ENCODE measurements around the gene TRIM65.

- TF ChIP-seq PKNOX1 (IDR thresholded peaks at IDR 0.05) (no peak), FOXM1 (IDR thresholded peaks at IDR 0.05; ENCODE audit: borderline replicate concordance) (no peak), TARDBP (IDR thresholded peaks at IDR 0.05) (no peak), SUZ12 (IDR thresholded peaks at IDR 0.05) (no peak), HDGF (IDR thresholded peaks at IDR 0.05; ENCODE audit: borderline replicate concordance) (no peak), L3MBTL2 (conservative IDR thresholded peaks at IDR 0.05) (no peak), SP1 (IDR thresholded peaks at IDR 0.05) (no peak), BHLHE40 (IDR thresholded peaks at IDR 0.05; ENCODE audit: borderline replicate concordance) (no peak), ARNT (IDR thresholded peaks at IDR 0.05) (no peak), ELF4 (IDR thresholded peaks at IDR 0.05) (no peak)
Measured at GRCh38 chr17:75843577-75844529, 52.9 kb downstream of the TRIM65 start, which contains the start of gene UNC13D.
